ENCODE results near the gene APOL1. TPM values are rescaled to one million over a fixed set of nuclear protein-coding genes. Genes with fewer than 3 reads are reported as not detected.
A peak's percentile ranks its signal among the peaks of the same experiment; 100 is the strongest.
"Not testable (repeated sequence)": the region's sequence is repeated elsewhere in the genome, so short reads cannot be mapped to it uniquely, and the experiment has no call there.

The APOL1 gene
- total and polyA plus RNA-seq, 2 donors (not counting 3 experiments of a cell fraction or from before 2014, with no cell fraction given), result 8.2 to 14.1 TPM

GRCh38 chr22:36288571-36289405 is 35.9 kb downstream of the APOL1 start:
- DNase-seq (ENCODE audit: low read depth, low spot score), result no peak
- Histone ChIP-seq H3K36me3 (ENCODE audit: control insufficient read depth in 2 of 2, extremely low read depth in 1 of 2, insufficient read depth in 2 of 2, low read length in 2 of 2) (peaks cover 69 to 81% of the 10 kb centered on the region in 2 experiments), H3K4me2 (ENCODE audit: insufficient read depth, low read length) (no peak overlapping the region), H3K79me2 (ENCODE audit: control insufficient read depth, insufficient read depth, low read length) (peaks cover 12% of the 10 kb centered on the region), H3K9ac (replicated peaks; ENCODE audit: extremely low read depth, insufficient read depth, low read length) (no peak overlapping the region), H3K4me3 (replicated peaks in 1 of 3; ENCODE audit: insufficient read depth in 1 of 3, low read depth in 1 of 3, low read length in 3 of 3) (no peak overlapping the region), H3K27me3 (ENCODE audit: control insufficient read depth in 2 of 2, insufficient read depth in 2 of 2, low read length in 2 of 2) (no peaks in the 10 kb centered on the region), H3K4me1 (ENCODE audit: control insufficient read depth, extremely low read depth, insufficient read depth, low read length) (no peaks in the 10 kb centered on the region), H4K20me1 (replicated peaks; ENCODE audit: control insufficient read depth, extremely low read depth, insufficient read depth, low read length) (no peaks in the 10 kb centered on the region), H3K27ac (ENCODE audit: insufficient read depth, low read depth, low read length) (no peak overlapping the region), H3K9me1 (replicated peaks; ENCODE audit: control insufficient read depth, extremely low read depth, insufficient read depth, low read length) (no peaks in the 10 kb centered on the region), H3K9me3 (replicated peaks; ENCODE audit: control insufficient read depth, insufficient read depth, low read length) (no peaks in the 10 kb centered on the region), H2AFZ (ENCODE audit: low read depth, low read length) (no peak overlapping the region)
- TSS peak; percentile 77 for BruUV-seq (replicated peaks)
- dilution Hi-C loops (cut with MboI; ENCODE audit: extremely low pct_ligation_motif_present, low sequenced_read_pairs), result no loop called here
- TF ChIP-seq FOS (IDR thresholded peaks at IDR 0.05; ENCODE audit: borderline replicate concordance, insufficient read depth, low read length) (no peak), POLR2A (IDR thresholded peaks at IDR 0.05; ENCODE audit: low read depth, low read length) (no peak), MAX (IDR thresholded peaks at IDR 0.05; ENCODE audit: insufficient read depth, insufficient read length) (no peak), EZH2 (IDR thresholded peaks at IDR 0.05; ENCODE audit: borderline replicate concordance, low read depth, low read length, severe bottlenecking) (no peak)
- FAIRE-seq, result no peak
- ChIA-PET CTCF (interaction anchor here (1.1 to 1.5 kb wide), 3 partner anchors 11 to 182 kb away, joined by 3 to 4 read pairs (median 3); no protein-coding TSS in a partner anchor), POLR2A (no interaction called here)
- intact Hi-C loops (cut with micrococcal nuclease), result no loop called here

- no peak for DNase-seq (ENCODE audit: low read depth, low spot score)
- no peak overlapping the region for H2AFZ ChIP-seq (ENCODE audit: low read depth, low read length)
- ChIA-PET CTCF (interaction anchor here (1.1 to 1.5 kb wide), 2 partner anchors 12 to 181 kb away, joined by 3 to 4 read pairs; no protein-coding TSS in a partner anchor), POLR2A (no interaction called here)
- dilution Hi-C loops (cut with MboI; ENCODE audit: extremely low pct_ligation_motif_present, low sequenced_read_pairs) (no loop called here), intact Hi-C loops (cut with micrococcal nuclease) (no loop called here)
- H3K27me3 ChIP-seq (ENCODE audit: control insufficient read depth in 2 of 2, insufficient read depth in 2 of 2, low read length in 2 of 2), result no peaks in the 10 kb centered on the region
- no peaks in the 10 kb centered on the region for H3K4me1 ChIP-seq (ENCODE audit: control insufficient read depth, extremely low read depth, insufficient read depth, low read length)
- TF ChIP-seq JUN (IDR thresholded peaks at IDR 0.05; ENCODE audit: borderline replicate concordance, insufficient read depth, insufficient read length, low read depth) (no peak), GATA2 (IDR thresholded peaks at IDR 0.05; ENCODE audit: insufficient read depth, insufficient read length, low read depth, low read length) (no peak), POLR2AphosphoS5 (IDR thresholded peaks at IDR 0.05; ENCODE audit: insufficient read depth, low read depth, low read length) (no peak), MAX (IDR thresholded peaks at IDR 0.05; ENCODE audit: insufficient read depth, insufficient read length) (no peak), MYC (IDR thresholded peaks at IDR 0.05; ENCODE audit: low read depth, low read length) (no peak)
- peaks cover 18% of the 10 kb centered on the region for H3K79me2 ChIP-seq (ENCODE audit: control insufficient read depth, insufficient read depth, low read length)
- no peaks in the 10 kb centered on the region for H3K9me3 ChIP-seq (replicated peaks; ENCODE audit: control insufficient read depth, insufficient read depth, low read length)
- no peak overlapping the region for H3K4me3 ChIP-seq (replicated peaks in 1 of 3; ENCODE audit: insufficient read depth in 1 of 3, low read depth in 1 of 3, low read length in 3 of 3)
- no peaks in the 10 kb centered on the region for H3K9me1 ChIP-seq (replicated peaks; ENCODE audit: control insufficient read depth, extremely low read depth, insufficient read depth, low read length)
- H3K4me2 ChIP-seq (ENCODE audit: insufficient read depth, low read length), result no peak overlapping the region
- BruUV-seq (replicated peaks), result no TSS peak
- no peak overlapping the region for H3K27ac ChIP-seq (ENCODE audit: insufficient read depth, low read depth, low read length)
- no peaks in the 10 kb centered on the region for H4K20me1 ChIP-seq (replicated peaks; ENCODE audit: control insufficient read depth, extremely low read depth, insufficient read depth, low read length)
- H3K9ac ChIP-seq (replicated peaks; ENCODE audit: extremely low read depth, insufficient read depth, low read length), result no peak overlapping the region
- H3K36me3 ChIP-seq (ENCODE audit: control insufficient read depth in 2 of 2, extremely low read depth in 1 of 2, insufficient read depth in 2 of 2, low read length in 2 of 2), result peaks cover 71 to 81% of the 10 kb centered on the region in 2 experiments
- no peak for FAIRE-seq
Measured at GRCh38 chr22:36289406-36289870, 36.5 kb downstream of the APOL1 start.

- H3K4me3 ChIP-seq (replicated peaks in 1 of 3; ENCODE audit: insufficient read depth in 1 of 3, low read depth in 1 of 3, low read length in 3 of 3); H3K9me3 ChIP-seq (replicated peaks; ENCODE audit: control insufficient read depth, insufficient read depth, low read length); POLR2A ChIA-PET; intact Hi-C loops (cut with micrococcal nuclease); H3K4me1 ChIP-seq (ENCODE audit: control insufficient read depth, extremely low read depth, insufficient read depth, low read length); H3K9ac ChIP-seq (replicated peaks; ENCODE audit: extremely low read depth, insufficient read depth, low read length); H3K27me3 ChIP-seq (ENCODE audit: control insufficient read depth in 2 of 2, insufficient read depth in 2 of 2, low read length in 2 of 2); H3K9me1 ChIP-seq (replicated peaks; ENCODE audit: control insufficient read depth, extremely low read depth, insufficient read depth, low read length); DNase-seq (ENCODE audit: low read depth, low spot score); H3K27ac ChIP-seq (ENCODE audit: insufficient read depth, low read depth, low read length); CTCF ChIA-PET; BruUV-seq (replicated peaks); dilution Hi-C loops (cut with MboI; ENCODE audit: extremely low pct_ligation_motif_present, low sequenced_read_pairs); FAIRE-seq; H2AFZ ChIP-seq (ENCODE audit: low read depth, low read length); H4K20me1 ChIP-seq (replicated peaks; ENCODE audit: control insufficient read depth, extremely low read depth, insufficient read depth, low read length); H3K4me2 ChIP-seq (ENCODE audit: insufficient read depth, low read length): not testable (repeated sequence)
- Histone ChIP-seq H3K36me3 (ENCODE audit: control insufficient read depth in 2 of 2, extremely low read depth in 1 of 2, insufficient read depth in 2 of 2, low read length in 2 of 2) (peaks cover 71 to 80% of the 10 kb centered on the region in 2 experiments), H3K79me2 (ENCODE audit: control insufficient read depth, insufficient read depth, low read length) (peaks cover 22% of the 10 kb centered on the region)
Measured at GRCh38 chr22:36289948-36290371, 37.0 kb downstream of the APOL1 start.
